ENCODE results near the gene HMGN2. TPM values are rescaled to one million over a fixed set of nuclear protein-coding genes. Genes with fewer than 3 reads are reported as not detected.

Gene HMGN2
- total RNA-seq, 1 donor from 2014 or later = 479 TPM

DNA sequence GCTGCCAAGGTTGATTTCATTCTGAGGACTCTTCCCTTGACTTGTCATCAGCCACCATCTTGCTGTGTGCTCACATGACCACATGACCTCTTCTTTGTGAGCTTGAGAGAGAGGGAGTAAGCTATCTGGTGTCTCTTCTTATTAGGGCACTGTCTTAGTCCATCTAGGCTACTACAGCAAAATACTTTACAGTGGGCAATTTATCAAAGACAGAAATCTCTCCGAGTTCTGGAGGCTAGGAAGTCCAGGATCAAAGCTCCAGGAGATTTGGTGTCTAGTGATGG, 45.5 kb downstream of the HMGN2 start:
- no peak overlapping the region for H3K4me3 ChIP-seq (ENCODE audit: low read depth, low read length)
- TF ChIP-seq, protein P1, sequence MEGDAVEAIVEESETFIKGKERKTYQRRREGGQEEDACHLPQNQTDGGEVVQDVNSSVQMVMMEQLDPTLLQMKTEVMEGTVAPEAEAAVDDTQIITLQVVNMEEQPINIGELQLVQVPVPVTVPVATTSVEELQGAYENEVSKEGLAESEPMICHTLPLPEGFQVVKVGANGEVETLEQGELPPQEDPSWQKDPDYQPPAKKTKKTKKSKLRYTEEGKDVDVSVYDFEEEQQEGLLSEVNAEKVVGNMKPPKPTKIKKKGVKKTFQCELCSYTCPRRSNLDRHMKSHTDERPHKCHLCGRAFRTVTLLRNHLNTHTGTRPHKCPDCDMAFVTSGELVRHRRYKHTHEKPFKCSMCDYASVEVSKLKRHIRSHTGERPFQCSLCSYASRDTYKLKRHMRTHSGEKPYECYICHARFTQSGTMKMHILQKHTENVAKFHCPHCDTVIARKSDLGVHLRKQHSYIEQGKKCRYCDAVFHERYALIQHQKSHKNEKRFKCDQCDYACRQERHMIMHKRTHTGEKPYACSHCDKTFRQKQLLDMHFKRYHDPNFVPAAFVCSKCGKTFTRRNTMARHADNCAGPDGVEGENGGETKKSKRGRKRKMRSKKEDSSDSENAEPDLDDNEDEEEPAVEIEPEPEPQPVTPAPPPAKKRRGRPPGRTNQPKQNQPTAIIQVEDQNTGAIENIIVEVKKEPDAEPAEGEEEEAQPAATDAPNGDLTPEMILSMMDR (conservative IDR thresholded peaks at IDR 0.05; ENCODE audit: low read depth, low read length) = no peak
- no peak for DNase-seq (ENCODE audit: low read depth)

DNA sequence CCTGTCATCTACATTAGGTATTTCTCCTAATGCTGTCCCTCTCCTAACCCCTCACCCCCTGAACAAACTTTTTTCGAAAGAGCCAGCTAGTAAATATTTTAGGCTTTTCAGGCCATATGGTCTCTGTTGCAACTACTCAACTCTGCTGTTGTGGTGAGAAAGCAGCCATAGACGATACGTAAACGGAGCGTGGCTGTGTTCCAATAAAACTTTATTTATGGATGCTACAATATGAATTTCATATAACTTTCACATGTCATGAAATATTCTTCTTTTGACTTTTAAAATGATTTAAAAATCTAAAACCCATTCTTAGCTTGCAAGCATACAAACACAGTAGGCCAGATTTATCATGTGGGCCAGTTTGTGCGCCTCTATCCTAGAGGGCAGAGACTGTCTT, 46.1 kb downstream of the HMGN2 start:
- no peak overlapping the region for H3K4me3 ChIP-seq (ENCODE audit: low read depth, low read length)
- no peak for DNase-seq (ENCODE audit: low read depth)
- TF ChIP-seq, protein P1 (conservative IDR thresholded peaks at IDR 0.05; ENCODE audit: low read depth, low read length) = no peak

DNA sequence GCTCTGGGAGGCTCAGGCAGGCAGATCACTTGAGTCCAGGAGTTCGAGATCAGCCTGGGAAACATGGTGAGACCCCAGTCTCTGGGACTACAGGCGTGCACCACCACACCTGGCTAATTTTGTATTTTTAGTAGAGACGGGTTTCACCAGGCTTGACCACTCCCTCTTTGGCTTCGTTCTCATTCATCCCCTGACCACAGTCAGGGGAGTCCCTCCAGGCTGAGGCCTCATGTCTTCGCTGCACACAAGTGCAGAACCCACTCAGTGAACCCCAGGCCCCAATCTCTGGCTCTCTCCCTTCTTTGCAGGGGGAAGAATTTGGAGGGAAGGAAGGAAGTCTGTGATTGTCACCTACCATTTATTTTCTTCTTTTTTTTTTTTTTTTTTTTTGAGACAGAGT, 48.1 kb downstream of the HMGN2 start:
- TF ChIP-seq, protein P1 (conservative IDR thresholded peaks at IDR 0.05; ENCODE audit: low read depth, low read length) = no peak
- no peak for DNase-seq (ENCODE audit: low read depth)
- no peak overlapping the region for H3K4me3 ChIP-seq (ENCODE audit: low read depth, low read length)

DNA sequence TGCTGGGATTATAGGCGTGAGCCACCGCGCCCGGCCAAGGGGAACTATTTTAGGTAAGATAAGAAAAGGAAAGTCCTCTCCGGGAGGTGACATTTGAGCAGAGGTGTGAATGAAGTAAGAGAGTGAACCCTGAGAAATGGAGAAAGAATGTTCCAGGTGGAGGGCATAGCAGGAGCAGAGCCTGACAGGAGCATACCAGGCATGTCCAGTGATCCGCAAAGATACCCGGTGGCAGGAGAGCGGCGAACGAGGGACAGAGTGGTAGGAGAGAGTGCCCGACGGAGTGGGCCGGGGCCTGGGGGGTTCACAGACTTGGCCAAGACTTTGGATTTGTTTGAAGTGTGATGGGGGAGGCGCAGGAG, 49.4 kb downstream of the HMGN2 start:
- DNase-seq (ENCODE audit: low read depth) = no peak
- TF ChIP-seq, protein P1 (conservative IDR thresholded peaks at IDR 0.05; ENCODE audit: low read depth, low read length) = no peak

DNA sequence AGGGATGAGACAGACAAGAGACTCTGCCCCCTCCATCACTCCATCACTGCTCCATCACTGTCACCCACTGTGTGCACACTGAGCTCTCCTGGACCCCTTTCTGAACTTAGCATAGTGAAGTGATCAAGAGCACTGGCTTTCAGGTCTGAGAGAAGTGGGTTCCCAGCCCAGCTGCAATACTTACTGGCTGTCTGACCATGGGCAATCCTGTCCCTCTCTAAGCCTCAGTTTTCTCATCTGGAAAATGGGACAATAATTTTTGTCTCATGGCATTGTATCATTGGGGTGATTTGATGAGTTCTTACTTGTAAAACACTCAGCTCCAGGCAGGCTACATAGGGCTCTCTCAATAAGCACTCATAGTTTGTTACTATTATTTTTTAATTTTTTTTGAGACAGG, 49.8 kb downstream of the HMGN2 start:
- TF ChIP-seq, protein P1 (conservative IDR thresholded peaks at IDR 0.05; ENCODE audit: low read depth, low read length) = no peak
- no peak for DNase-seq (ENCODE audit: low read depth)
- no peak overlapping the region for H3K4me3 ChIP-seq (ENCODE audit: low read depth, low read length)

More for the DNA sequence above, 49.4 kb downstream of the HMGN2 start:
- no peak overlapping the region for H3K4me3 ChIP-seq (ENCODE audit: low read depth, low read length)

DNA sequence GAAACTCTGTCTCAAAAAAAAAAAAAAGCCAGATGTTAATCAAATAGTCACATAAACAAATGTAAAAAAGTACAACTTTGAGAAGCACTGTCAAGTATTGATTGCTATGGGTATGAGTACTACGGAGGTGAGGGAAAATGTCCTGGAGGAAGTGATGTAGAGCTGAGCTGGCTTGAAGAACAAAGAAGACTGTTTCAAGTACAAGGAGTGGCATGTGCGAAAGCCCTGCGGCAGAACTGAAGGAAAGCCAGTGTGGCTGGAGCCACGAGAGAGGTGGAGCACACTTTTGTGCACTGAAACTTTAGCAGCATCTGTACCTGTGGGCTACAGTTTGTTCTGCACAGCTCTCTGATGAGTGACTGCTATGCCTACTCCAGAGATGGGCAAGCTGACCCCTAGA, 51.9 kb downstream of the HMGN2 start:
- DNase-seq (ENCODE audit: low read depth) = no peak
- TF ChIP-seq, protein P1 (conservative IDR thresholded peaks at IDR 0.05; ENCODE audit: low read depth, low read length) = no peak
- no peak overlapping the region for H3K4me3 ChIP-seq (ENCODE audit: low read depth, low read length)

Other genes with a start within 250 kb of the HMGN2 start
- gene CEP85, start 238.2 kb upstream of the HMGN2 start, total RNA-seq = 14.6 and 20.8 TPM in 2 replicates
- 119 and 184 TPM in 2 replicates for gene SH3BGRL3, start 192.4 kb upstream of the HMGN2 start, total RNA-seq
- gene UBXN11, start 165.8 kb upstream of the HMGN2 start, total RNA-seq = 3.8 and 4.8 TPM in 2 replicates
- not detected in 2 replicates for gene CD52, start 154.5 kb upstream of the HMGN2 start, total RNA-seq
- 2.8 and 9.3 TPM in 2 replicates for gene CRYBG2, start 118.3 kb upstream of the HMGN2 start, total RNA-seq
- not detected in 2 replicates for gene ZNF683, start 99.7 kb upstream of the HMGN2 start, total RNA-seq
- not detected in 2 replicates for gene LIN28A, start 61.6 kb upstream of the HMGN2 start, total RNA-seq
- gene DHDDS, start 40.1 kb upstream of the HMGN2 start, total RNA-seq = 28.4 and 47.9 TPM in 2 replicates
- gene RPS6KA1, start 57.3 kb downstream of the HMGN2 start, total RNA-seq = 63.8 and 66.5 TPM in 2 replicates
- gene ARID1A, start 223.6 kb downstream of the HMGN2 start, total RNA-seq = 25.2 and 27.1 TPM in 2 replicates

Measured in epithelial cell of proximal tubule (primary cell).